GM12878 (cell line): ENCODE data around the gene CENPVL3. TPM values are rescaled to one million over a fixed set of nuclear protein-coding genes. Genes with fewer than 3 reads are reported as not detected.

ENCODE experiments used
- ATAC-seq: fragments of 200-7000 bp; cut with Tn5 transposase; 3 replicates; pipeline ENCODE4 v1.9.1; 2020; ENCODE audit warnings: mild to moderate bottlenecking, moderate library complexity
- BruUV-seq: library from RNA; stranded (reverse); fragments of 400-500 nt; replicated peaks from 2 replicates; lab custom pipeline; 2021; lab: Mats Ljungman, UMichigan
- CTCF ChIA-PET: fragments of 300-600 bp; sonication (Branson Sonifier 250); formaldehyde crosslinking; extraction: SDS; loops from one replicate; lab custom pipeline; 2021; ENCODE audit warnings: inconsistent platforms; lab: Yijun Ruan, JAX
- POLR2A ChIA-PET: fragments of 350-600 bp; formaldehyde crosslinking; extraction: SDS; loops from one replicate; lab custom pipeline; 2021; ENCODE audit warnings: inconsistent platforms; lab: Charles Lee
- RAD21 ChIA-PET: fragments of 300-600 bp; sonication (Branson Sonifier 250); formaldehyde crosslinking; loops from one replicate; lab custom pipeline; 2023; ENCODE audit warnings: antibody characterized with exemption; ENCODE audit not compliant: unreplicated experiment; lab: Charles Lee
- SMC1A ChIA-PET: fragments of 300-600 bp; sonication (Branson Sonifier 250); formaldehyde crosslinking; loops from one replicate; lab custom pipeline; 2023; ENCODE audit not compliant: unreplicated experiment, uncharacterized antibody; lab: Charles Lee
- DNase-seq: peaks from one replicate; pipeline ENCODE4 v3.0.0-alpha.2; 2011; ENCODE audit warnings: low read depth, low spot score
- FAIRE-seq: peaks from 3 replicates; lab custom pipeline; 2011; peaks lifted over from hg19 to GRCh38; lab: Jason Lieb, UNC
- H2AFZ ChIP-seq: 2 replicates; pipeline ENCODE4 v1.6.0; 2011; ENCODE audit warnings: low read depth, low read length, control low read depth; ENCODE audit not compliant: control insufficient read depth
- H3K27ac ChIP-seq: 2 replicates; pipeline ENCODE4 v1.5.1; 2011; ENCODE audit warnings: control low read depth; ENCODE audit not compliant: control insufficient read depth, insufficient read depth
- H3K27me3 ChIP-seq, 2 experiments: replicated peaks in 1 of 2; 2 replicates each; pipeline versions ENCODE4 v1.6.0 to v1.6.1; 2011; ENCODE audit warnings: low read length in 1 of 2; ENCODE audit not compliant: control insufficient read depth in 2 of 2, insufficient read depth in 2 of 2
- H3K36me3 ChIP-seq, 2 experiments: 2 replicates each; pipeline ENCODE4 v1.5.1; 2011; ENCODE audit warnings: low read length in 1 of 2; ENCODE audit not compliant: control insufficient read depth in 2 of 2, insufficient read depth in 2 of 2
- H3K4me1 ChIP-seq: 2 replicates; pipeline ENCODE4 v1.6.1; 2011; ENCODE audit warnings: mild to moderate bottlenecking, low read length, moderate library complexity, mixed read lengths; ENCODE audit not compliant: control insufficient read depth, insufficient read depth
- H3K4me2 ChIP-seq: 2 replicates; pipeline ENCODE4 v1.6.0; 2011; ENCODE audit warnings: control low read depth; ENCODE audit not compliant: control insufficient read depth, insufficient read depth
- H3K4me3 ChIP-seq: fragments of 200-600 bp; sonication (generic); 2 replicates; pipeline ENCODE4 v1.5.1; 2016
- H3K79me2 ChIP-seq: 2 replicates; pipeline ENCODE4 v1.6.0; 2011; ENCODE audit warnings: low read length; ENCODE audit not compliant: control insufficient read depth, insufficient read depth
- H3K9ac ChIP-seq: 2 replicates; pipeline ENCODE4 v1.8.0; 2011; ENCODE audit warnings: low read length, control low read depth, mixed read lengths; ENCODE audit not compliant: control insufficient read depth, insufficient read depth
- H3K9me3 ChIP-seq: replicated peaks from 3 replicates; pipeline ENCODE4 v1.5.1; 2011; ENCODE audit warnings: mild to moderate bottlenecking, low read length; ENCODE audit not compliant: control insufficient read depth, insufficient read depth
- H4K20me1 ChIP-seq: 2 replicates; pipeline ENCODE4 v1.6.0; 2011; ENCODE audit not compliant: control insufficient read depth, insufficient read depth
- PAX5 ChIP-seq: IDR thresholded peaks from 2 replicates; pipeline ENCODE4 v1.6.1; 2011; ENCODE audit warnings: low read depth, low read length, borderline replicate concordance
- RAD21 ChIP-seq: IDR thresholded peaks from 2 replicates; pipeline ENCODE4 v1.6.1; 2011; ENCODE audit warnings: mild to moderate bottlenecking, low read depth, low read length, moderate library complexity; ENCODE audit not compliant: insufficient read depth
- SMC3 ChIP-seq: IDR thresholded peaks from 2 replicates; pipeline ENCODE4 v1.6.1; 2011; ENCODE audit warnings: low read length, improper control_type of control experiment, borderline replicate concordance
- WGBS: methylation state at CpG from one replicate; pipeline ENCODE4 v1.1.6; 2016; ENCODE audit warnings: low lambda C conversion rate; ENCODE audit not compliant: insufficient replicate concordance, insufficient coverage; ENCODE audit errors: missing lambda C conversion rate; 5-methylcytosine and 5-hydroxymethylcytosine counted together
- in situ Hi-C: fragments of 300-500 bp; cut with MboI; formaldehyde crosslinking; loops from 9 replicates; pipeline ENCODE4 v1.14.3; 2018; ENCODE audit warnings: mixed read lengths
- intact Hi-C: fragments of 100-400 bp; cut with micrococcal nuclease; formaldehyde crosslinking; loops from one replicate; pipeline ENCODE4 v1.14.2; 2022; ENCODE audit not compliant: unreplicated experiment
- polyA plus RNA-seq, 11 experiments: library from polyadenylated mRNA; depleted of rRNA in 4 of 11; unstranded in 6 of 11; stranded (reverse) in 5 of 11; fragments of >200 nt; fragmentation: Nextera tagmentation in 4 of 11; fragmentation: Illumina TruSeq in 1 of 11; extraction: Ambion mirVana in 4 of 11; extraction: Trizol in 1 of 11; gene quantifications; 1 replicate in 1 of 11; 2 replicates in 10 of 11; pipeline versions ENCODE4 v1.2.1 to v1.2.3, GENCODE V29; 2011 to 2016; ENCODE audit warnings: inconsistent platforms in 2 of 11, missing spikeins in 2 of 11, low read depth in 1 of 11
- total RNA-seq, 4 experiments: library from RNA; depleted of rRNA in 3 of 4; stranded (reverse); fragments of >200 nt in 3 of 4; fragmentation: Illumina TruSeq in 1 of 4; extraction: Trizol in 1 of 4; gene quantifications; 2 replicates each; pipeline versions ENCODE4 v1.2.1 to v1.2.3, GENCODE V29; 2013 to 2021
- TF ChIP-seq, protein P1 (sequence below), 3 experiments: IDR thresholded peaks in 2 of 3; conservative IDR thresholded peaks in 1 of 3; 2 replicates each; pipeline ENCODE4 v1.5.1; 2011; ENCODE audit warnings: low read depth in 3 of 3, low read length in 3 of 3, mild to moderate bottlenecking in 3 of 3, control low read depth in 2 of 3, moderate library complexity in 2 of 3, inconsistent platforms in 1 of 3, mixed read lengths in 1 of 3; ENCODE audit not compliant: control insufficient read depth in 2 of 3, insufficient read depth in 1 of 3; ENCODE audit errors: extremely low read depth in 1 of 3
- TF ChIP-seq, protein P2 (sequence below): fragments of 450-650 bp; IDR thresholded peaks from 2 replicates; pipeline ENCODE4 v1.6.1; 2018; ENCODE audit warnings: borderline replicate concordance, mild to moderate bottlenecking; ENCODE audit not compliant: partially characterized antibody
- TF ChIP-seq, protein P3 (sequence below): fragments of 450-650 bp; formaldehyde crosslinking; IDR thresholded peaks from 2 replicates; pipeline ENCODE4 v1.5.0; 2022; ENCODE audit warnings: mild to moderate bottlenecking, missing genetic modification characterization
- TF ChIP-seq, protein P4 (sequence below): fragments of 450-650 bp; IDR thresholded peaks from 2 replicates; pipeline ENCODE4 v1.6.1; 2017; ENCODE audit warnings: low read depth, mild to moderate bottlenecking, moderate library complexity

The CENPVL3 gene
- total and polyA plus RNA-seq, 10 of the 15 experiments (the other 5 are each of a cell fraction or from before 2014, with no cell fraction given) = not detected

DNA sequence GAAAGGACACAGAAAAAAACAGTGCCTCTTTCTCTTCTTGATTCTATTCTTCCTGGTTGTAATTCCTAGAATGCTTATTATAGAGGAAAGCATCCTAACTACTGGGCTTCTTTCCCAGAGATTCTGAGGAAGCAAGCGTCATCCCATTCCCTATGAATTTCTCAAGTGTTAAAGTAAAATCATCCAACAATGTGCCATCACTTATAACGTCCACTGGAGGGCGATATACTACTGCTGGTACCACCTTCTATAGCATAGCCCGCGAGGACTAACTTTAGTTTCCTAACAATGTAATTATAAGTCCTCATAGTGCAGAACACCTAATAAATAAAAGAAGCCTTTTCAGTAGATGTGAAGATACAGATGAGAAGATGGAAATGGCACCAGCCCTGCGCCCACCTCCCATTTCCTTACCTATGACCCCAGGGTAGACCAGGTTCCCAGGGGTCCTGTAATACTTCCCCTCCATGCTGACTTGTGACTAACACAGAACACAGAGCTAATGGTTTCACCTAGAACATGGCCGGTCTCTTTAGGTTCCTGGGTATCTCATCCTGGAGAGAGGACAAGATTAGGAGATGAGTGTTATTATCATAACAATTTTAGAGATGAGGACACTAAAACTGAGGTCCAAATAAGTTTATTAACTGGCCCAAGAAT is 4.2 kb downstream of the CENPVL3 start:
- WGBS = 2% methylated on average over 7 of the region's 7 CpGs

More for the DNA sequence above, 4.2 kb downstream of the CENPVL3 start:
- Histone ChIP-seq H3K9me3 (no peaks in the 10 kb centered on the region), H3K4me2 (no peak overlapping the region), H3K79me2 (no peaks in the 10 kb centered on the region), H3K36me3 (no peaks in the 10 kb centered on the region), H3K9ac (no peak overlapping the region), H3K4me1 (no peaks in the 10 kb centered on the region), H2AFZ (no peak overlapping the region), H4K20me1 (no peaks in the 10 kb centered on the region), H3K4me3 (no peak overlapping the region), H3K27me3 (no peaks in the 10 kb centered on the region), H3K27ac (no peak overlapping the region)
- no peak for FAIRE-seq
- BruUV-seq = no TSS peak
- ChIA-PET CTCF (interaction anchor here (0.6 to 1.5 kb wide), 4 partner anchors 127 to 647 kb away, joined by 3 to 5 read pairs (median 4); no protein-coding TSS in a partner anchor), SMC1A (interaction anchor here (2.0 kb wide), 1 partner anchor 247 kb away, joined by 4 read pairs; no protein-coding TSS in a partner anchor), RAD21 (no interaction called here), POLR2A (no interaction called here)
- intact Hi-C loops = loop anchor here (1.0 kb wide), 2 partner anchors 246 to 647 kb away; no protein-coding TSS in a partner anchor
- peak; percentile 66 for ATAC-seq
- in situ Hi-C loops = loop anchor here (10.0 kb wide), 1 partner anchor 650 kb away; no protein-coding TSS in a partner anchor
- TF ChIP-seq RAD21 (peak; percentile 79), PAX5 (no peak), SMC3 (peak; percentile 61; the same call in 1 of the 2 replicates)
- TF ChIP-seq, protein P1, sequence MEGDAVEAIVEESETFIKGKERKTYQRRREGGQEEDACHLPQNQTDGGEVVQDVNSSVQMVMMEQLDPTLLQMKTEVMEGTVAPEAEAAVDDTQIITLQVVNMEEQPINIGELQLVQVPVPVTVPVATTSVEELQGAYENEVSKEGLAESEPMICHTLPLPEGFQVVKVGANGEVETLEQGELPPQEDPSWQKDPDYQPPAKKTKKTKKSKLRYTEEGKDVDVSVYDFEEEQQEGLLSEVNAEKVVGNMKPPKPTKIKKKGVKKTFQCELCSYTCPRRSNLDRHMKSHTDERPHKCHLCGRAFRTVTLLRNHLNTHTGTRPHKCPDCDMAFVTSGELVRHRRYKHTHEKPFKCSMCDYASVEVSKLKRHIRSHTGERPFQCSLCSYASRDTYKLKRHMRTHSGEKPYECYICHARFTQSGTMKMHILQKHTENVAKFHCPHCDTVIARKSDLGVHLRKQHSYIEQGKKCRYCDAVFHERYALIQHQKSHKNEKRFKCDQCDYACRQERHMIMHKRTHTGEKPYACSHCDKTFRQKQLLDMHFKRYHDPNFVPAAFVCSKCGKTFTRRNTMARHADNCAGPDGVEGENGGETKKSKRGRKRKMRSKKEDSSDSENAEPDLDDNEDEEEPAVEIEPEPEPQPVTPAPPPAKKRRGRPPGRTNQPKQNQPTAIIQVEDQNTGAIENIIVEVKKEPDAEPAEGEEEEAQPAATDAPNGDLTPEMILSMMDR (IDR thresholded peaks at IDR 0.05 in 2 of 3, conservative IDR thresholded peaks at IDR 0.05 in 1 of 3; ENCODE audit: control insufficient read depth in 2 of 3, extremely low read depth in 1 of 3, insufficient read depth in 1 of 3, low read depth in 3 of 3, low read length in 3 of 3) = peak; percentile 47 to 60 (median 60); a peak in 5 of 6 replicates
- TF ChIP-seq, protein P2, sequence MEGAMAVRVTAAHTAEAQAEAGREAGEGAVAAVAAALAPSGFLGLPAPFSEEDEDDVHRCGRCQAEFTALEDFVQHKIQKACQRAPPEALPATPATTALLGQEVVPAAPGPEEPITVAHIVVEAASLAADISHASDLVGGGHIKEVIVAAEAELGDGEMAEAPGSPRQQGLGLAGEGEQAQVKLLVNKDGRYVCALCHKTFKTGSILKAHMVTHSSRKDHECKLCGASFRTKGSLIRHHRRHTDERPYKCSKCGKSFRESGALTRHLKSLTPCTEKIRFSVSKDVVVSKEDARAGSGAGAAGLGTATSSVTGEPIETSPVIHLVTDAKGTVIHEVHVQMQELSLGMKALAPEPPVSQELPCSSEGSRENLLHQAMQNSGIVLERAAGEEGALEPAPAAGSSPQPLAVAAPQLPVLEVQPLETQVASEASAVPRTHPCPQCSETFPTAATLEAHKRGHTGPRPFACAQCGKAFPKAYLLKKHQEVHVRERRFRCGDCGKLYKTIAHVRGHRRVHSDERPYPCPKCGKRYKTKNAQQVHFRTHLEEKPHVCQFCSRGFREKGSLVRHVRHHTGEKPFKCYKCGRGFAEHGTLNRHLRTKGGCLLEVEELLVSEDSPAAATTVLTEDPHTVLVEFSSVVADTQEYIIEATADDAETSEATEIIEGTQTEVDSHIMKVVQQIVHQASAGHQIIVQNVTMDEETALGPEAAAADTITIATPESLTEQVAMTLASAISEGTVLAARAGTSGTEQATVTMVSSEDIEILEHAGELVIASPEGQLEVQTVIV = no peak
- TF ChIP-seq, protein P3, sequence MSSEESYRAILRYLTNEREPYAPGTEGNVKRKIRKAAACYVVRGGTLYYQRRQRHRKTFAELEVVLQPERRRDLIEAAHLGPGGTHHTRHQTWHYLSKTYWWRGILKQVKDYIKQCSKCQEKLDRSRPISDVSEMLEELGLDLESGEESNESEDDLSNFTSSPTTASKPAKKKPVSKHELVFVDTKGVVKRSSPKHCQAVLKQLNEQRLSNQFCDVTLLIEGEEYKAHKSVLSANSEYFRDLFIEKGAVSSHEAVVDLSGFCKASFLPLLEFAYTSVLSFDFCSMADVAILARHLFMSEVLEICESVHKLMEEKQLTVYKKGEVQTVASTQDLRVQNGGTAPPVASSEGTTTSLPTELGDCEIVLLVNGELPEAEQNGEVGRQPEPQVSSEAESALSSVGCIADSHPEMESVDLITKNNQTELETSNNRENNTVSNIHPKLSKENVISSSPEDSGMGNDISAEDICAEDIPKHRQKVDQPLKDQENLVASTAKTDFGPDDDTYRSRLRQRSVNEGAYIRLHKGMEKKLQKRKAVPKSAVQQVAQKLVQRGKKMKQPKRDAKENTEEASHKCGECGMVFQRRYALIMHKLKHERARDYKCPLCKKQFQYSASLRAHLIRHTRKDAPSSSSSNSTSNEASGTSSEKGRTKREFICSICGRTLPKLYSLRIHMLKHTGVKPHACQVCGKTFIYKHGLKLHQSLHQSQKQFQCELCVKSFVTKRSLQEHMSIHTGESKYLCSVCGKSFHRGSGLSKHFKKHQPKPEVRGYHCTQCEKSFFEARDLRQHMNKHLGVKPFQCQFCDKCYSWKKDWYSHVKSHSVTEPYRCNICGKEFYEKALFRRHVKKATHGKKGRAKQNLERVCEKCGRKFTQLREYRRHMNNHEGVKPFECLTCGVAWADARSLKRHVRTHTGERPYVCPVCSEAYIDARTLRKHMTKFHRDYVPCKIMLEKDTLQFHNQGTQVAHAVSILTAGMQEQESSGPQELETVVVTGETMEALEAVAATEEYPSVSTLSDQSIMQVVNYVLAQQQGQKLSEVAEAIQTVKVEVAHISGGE (CRISPR knock-in tag) = no peak
- TF ChIP-seq, protein P4, sequence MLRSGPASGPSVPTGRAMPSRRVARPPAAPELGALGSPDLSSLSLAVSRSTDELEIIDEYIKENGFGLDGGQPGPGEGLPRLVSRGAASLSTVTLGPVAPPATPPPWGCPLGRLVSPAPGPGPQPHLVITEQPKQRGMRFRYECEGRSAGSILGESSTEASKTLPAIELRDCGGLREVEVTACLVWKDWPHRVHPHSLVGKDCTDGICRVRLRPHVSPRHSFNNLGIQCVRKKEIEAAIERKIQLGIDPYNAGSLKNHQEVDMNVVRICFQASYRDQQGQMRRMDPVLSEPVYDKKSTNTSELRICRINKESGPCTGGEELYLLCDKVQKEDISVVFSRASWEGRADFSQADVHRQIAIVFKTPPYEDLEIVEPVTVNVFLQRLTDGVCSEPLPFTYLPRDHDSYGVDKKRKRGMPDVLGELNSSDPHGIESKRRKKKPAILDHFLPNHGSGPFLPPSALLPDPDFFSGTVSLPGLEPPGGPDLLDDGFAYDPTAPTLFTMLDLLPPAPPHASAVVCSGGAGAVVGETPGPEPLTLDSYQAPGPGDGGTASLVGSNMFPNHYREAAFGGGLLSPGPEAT = no peak
- no peak for DNase-seq
